ENCODE results near the gene MSH5. TPM values are rescaled to one million over a fixed set of nuclear protein-coding genes. Genes with fewer than 3 reads are reported as not detected.

MSH5 gene
- total and polyA plus RNA-seq, 9 of the 15 experiments (the other 6 are each of a cell fraction or from before 2014, with no cell fraction given): 12.5 to 104 (median 46.6) TPM

DNA sequence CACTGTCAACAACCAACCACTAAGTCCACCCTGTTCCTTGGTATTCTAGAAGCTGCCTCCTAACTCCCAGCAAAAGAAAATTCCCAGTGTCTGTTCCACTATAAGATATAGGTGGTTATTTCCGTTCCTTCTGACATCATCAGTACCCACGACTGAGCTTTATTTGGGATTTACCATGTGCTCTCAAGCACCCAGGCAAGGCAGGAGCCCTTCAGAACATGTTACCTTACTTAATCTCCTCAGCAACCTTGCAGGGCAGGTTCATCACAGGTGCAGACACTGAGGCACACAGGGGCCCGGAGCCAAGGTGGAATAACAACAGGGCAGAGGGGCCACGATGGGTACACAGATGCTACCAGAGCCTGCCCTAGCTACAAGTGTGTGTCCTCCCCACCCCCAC is 47.5 kb upstream of the MSH5 start:
- ATAC-seq (no peak), FAIRE-seq (no peak), DNase-seq (ENCODE audit: extremely low read depth in 1 of 4, low spot score in 3 of 4) (no peak)
- WGBS (ENCODE audit: insufficient coverage, low coverage, missing lambda C conversion rate): 70% methylated on average over 4 of the region's 4 CpGs
- in situ Hi-C loops (cut with MboI) (no loop called here), intact Hi-C loops (cut with micrococcal nuclease) (no loop called here)
- H3K36me3 ChIP-seq (ENCODE audit: control insufficient read depth, insufficient read depth, low read length): peaks cover 90% of the 10 kb centered on the region
- H3K4me3 ChIP-seq: no peak overlapping the region
- ChIA-PET CTCF (ENCODE audit: low intra/inter-chr PET ratio) (no interaction called here), POLR2A (interaction anchor here (0.6 to 7.1 kb wide), 15 partner anchors 8 to 223 kb away, joined by 3 to 158 read pairs (median 4); partner anchors contain the start of genes ABHD16A, CLIC1, GPANK1 and HSPA1A)
- no peaks in the 10 kb centered on the region for H3K9me3 ChIP-seq (replicated peaks; ENCODE audit: control insufficient read depth, insufficient read depth, low read depth, low read length)
- no TSS peak for BruUV-seq (replicated peaks)
- peak overlapping the region; percentile 3; the same call in 1 of the 3 replicates for H3K27ac ChIP-seq (ENCODE audit: extremely low read depth, low read depth, low read length)
- H3K27me3 ChIP-seq (ENCODE audit: control insufficient read depth in 2 of 2, insufficient read depth in 2 of 2, low read length in 2 of 2): no peaks in the 10 kb centered on the region
- H2AFZ ChIP-seq (ENCODE audit: low read depth, low read length): no peak overlapping the region
- H3K4me2 ChIP-seq (ENCODE audit: insufficient read depth, low read length): no peak overlapping the region
- H3K9me1 ChIP-seq (ENCODE audit: control insufficient read depth, insufficient read depth, low read length): no peaks in the 10 kb centered on the region
- no peaks in the 10 kb centered on the region for H4K20me1 ChIP-seq (replicated peaks; ENCODE audit: control insufficient read depth, insufficient read depth, low read length)
- 0 out of 3 replicates have a peak, but pooled peaks cover under 1% of the 10 kb centered on the region for H3K79me2 ChIP-seq (ENCODE audit: control insufficient read depth, insufficient read depth, low read length)
- peak overlapping the region in 1 of 2 experiments; percentile 62; a peak in 2 of 4 replicates for H3K9ac ChIP-seq (ENCODE audit: insufficient read depth in 1 of 2, low read depth in 2 of 2, low read length in 2 of 2)
- H3K4me1 ChIP-seq (replicated peaks in 1 of 2; ENCODE audit: control insufficient read depth in 2 of 2, insufficient read depth in 2 of 2, low read length in 2 of 2): peaks cover 50 to 52% of the 10 kb centered on the region in 2 experiments
- TF ChIP-seq ZNF3 (CRISPR knock-in tag; IDR thresholded peaks at IDR 0.05): no peak
- TF ChIP-seq LEF1 (IDR thresholded peaks at IDR 0.05): no peak
- no peak for TF ChIP-seq ZNF644 (tag; IDR thresholded peaks at IDR 0.05; ENCODE audit: low read depth)
- no peak for TF ChIP-seq HMG20B (CRISPR knock-in tag; IDR thresholded peaks at IDR 0.05)
- TF ChIP-seq, protein P1, sequence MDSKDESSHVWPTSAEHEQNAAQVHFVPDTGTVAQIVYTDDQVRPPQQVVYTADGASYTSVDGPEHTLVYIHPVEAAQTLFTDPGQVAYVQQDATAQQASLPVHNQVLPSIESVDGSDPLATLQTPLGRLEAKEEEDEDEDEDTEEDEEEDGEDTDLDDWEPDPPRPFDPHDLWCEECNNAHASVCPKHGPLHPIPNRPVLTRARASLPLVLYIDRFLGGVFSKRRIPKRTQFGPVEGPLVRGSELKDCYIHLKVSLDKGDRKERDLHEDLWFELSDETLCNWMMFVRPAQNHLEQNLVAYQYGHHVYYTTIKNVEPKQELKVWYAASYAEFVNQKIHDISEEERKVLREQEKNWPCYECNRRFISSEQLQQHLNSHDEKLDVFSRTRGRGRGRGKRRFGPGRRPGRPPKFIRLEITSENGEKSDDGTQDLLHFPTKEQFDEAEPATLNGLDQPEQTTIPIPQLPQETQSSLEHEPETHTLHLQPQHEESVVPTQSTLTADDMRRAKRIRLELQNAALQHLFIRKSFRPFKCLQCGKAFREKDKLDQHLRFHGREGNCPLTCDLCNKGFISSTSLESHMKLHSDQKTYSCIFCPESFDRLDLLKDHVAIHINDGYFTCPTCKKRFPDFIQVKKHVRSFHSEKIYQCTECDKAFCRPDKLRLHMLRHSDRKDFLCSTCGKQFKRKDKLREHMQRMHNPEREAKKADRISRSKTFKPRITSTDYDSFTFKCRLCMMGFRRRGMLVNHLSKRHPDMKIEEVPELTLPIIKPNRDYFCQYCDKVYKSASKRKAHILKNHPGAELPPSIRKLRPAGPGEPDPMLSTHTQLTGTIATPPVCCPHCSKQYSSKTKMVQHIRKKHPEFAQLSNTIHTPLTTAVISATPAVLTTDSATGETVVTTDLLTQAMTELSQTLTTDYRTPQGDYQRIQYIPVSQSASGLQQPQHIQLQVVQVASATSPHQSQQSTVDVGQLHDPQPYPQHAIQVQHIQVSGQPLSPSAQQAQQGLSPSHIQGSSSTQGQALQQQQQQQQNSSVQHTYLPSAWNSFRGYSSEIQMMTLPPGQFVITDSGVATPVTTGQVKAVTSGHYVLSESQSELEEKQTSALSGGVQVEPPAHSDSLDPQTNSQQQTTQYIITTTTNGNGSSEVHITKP (IDR thresholded peaks at IDR 0.05; ENCODE audit: partially characterized antibody): no peak
- TF ChIP-seq, protein P2, sequence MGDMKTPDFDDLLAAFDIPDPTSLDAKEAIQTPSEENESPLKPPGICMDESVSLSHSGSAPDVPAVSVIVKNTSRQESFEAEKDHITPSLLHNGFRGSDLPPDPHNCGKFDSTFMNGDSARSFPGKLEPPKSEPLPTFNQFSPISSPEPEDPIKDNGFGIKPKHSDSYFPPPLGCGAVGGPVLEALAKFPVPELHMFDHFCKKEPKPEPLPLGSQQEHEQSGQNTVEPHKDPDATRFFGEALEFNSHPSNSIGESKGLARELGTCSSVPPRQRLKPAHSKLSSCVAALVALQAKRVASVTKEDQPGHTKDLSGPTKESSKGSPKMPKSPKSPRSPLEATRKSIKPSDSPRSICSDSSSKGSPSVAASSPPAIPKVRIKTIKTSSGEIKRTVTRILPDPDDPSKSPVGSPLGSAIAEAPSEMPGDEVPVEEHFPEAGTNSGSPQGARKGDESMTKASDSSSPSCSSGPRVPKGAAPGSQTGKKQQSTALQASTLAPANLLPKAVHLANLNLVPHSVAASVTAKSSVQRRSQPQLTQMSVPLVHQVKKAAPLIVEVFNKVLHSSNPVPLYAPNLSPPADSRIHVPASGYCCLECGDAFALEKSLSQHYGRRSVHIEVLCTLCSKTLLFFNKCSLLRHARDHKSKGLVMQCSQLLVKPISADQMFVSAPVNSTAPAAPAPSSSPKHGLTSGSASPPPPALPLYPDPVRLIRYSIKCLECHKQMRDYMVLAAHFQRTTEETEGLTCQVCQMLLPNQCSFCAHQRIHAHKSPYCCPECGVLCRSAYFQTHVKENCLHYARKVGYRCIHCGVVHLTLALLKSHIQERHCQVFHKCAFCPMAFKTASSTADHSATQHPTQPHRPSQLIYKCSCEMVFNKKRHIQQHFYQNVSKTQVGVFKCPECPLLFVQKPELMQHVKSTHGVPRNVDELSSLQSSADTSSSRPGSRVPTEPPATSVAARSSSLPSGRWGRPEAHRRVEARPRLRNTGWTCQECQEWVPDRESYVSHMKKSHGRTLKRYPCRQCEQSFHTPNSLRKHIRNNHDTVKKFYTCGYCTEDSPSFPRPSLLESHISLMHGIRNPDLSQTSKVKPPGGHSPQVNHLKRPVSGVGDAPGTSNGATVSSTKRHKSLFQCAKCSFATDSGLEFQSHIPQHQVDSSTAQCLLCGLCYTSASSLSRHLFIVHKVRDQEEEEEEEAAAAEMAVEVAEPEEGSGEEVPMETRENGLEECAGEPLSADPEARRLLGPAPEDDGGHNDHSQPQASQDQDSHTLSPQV (IDR thresholded peaks at IDR 0.05): 0 out of 2 replicates have a peak, but pooled peaks have one; percentile 15
- TF ChIP-seq, protein P3, sequence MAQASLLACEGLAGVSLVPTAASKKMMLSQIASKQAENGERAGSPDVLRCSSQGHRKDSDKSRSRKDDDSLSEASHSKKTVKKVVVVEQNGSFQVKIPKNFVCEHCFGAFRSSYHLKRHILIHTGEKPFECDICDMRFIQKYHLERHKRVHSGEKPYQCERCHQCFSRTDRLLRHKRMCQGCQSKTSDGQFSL (CRISPR knock-in tag; IDR thresholded peaks at IDR 0.05): 0 out of 2 replicates have a peak, but pooled peaks have one; percentile 42
- TF ChIP-seq, protein P3 (tag; IDR thresholded peaks at IDR 0.05): 0 out of 4 replicates have a peak, but pooled peaks of 1 of the 2 experiments have one; percentile 0
